ENCODE results near the gene NR5A2.

Gene NR5A2

GRCh38 chr1:200027264-200027823 is at the start of gene NR5A2:
Gene NR5A2 (plus strand): TSS chr1:200027710. CDS start chr1:200027848, 138 bp downstream.
- no peak for DNase-seq (ENCODE audit: low spot score)

- DNase-seq (ENCODE audit: low spot score): no peak
Observed at GRCh38 chr1:199978408-199978940, 49.0 kb upstream of the NR5A2 start.

DNA sequence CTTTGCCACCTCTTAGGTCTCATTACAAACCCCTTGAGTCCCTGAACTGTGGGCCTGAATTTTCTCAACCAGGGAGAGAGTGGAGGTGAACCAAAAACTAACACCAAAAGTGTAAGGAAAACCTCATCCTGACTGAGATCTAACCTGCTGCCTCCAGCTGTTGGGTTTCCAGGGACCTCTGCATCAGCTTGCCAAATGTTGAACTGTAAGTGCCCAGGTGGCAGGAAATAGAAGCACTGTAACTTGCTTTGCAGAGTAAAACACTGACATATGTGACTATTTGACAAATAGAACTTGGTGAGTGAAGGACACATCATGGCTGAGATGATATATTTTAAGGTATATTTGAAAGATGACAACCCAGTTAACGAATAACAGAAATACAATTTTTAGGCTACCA is 48.4 kb upstream of the NR5A2 start:
- DNase-seq (ENCODE audit: low spot score): no peak

DNA sequence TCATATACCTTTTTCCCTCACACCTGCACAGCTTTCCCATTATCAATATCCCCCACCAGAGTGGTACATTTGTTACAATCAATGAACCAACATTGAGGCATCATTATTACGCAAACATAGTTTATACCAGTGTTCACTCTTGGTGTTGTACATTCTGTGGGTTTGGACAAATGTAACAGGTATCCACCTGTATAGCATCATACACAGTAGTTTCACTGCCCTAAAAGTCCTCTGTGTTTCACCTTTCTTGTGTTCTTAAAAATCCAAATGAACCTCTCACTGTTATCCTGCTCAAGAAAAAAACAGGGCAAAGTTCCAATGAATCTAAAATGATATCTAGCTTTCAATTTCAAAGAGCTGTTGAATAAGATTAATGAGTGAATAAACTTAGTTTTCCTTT is 45.9 kb upstream of the NR5A2 start:
- DNase-seq (ENCODE audit: low spot score): no peak

DNA sequence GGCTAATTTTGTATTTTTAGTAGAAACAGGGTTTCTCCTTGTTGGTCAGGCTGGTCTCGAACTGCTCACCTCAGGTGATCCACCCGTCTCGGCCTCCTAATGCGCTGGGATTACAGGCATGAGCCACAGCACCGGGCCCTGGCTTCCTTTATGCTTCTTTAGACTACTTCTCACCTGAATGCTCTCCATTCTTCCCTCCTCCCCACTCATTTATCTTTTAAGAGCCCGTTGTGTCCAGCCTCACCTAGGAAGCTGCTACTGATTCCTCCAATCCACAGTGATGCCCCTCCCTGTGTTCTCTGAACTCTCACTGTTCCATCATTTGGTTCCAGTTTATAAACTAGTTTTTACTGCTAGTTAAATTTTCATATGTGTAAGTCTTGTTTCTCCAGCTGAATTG is 44.9 kb upstream of the NR5A2 start:
- no peak for DNase-seq (ENCODE audit: low spot score)

GRCh38 chr1:199983531-199983930 is 44.0 kb upstream of the NR5A2 start:
- no peak for DNase-seq (ENCODE audit: low spot score)

GRCh38 chr1:199995096-199995685 is 32.3 kb upstream of the NR5A2 start:
- no peak for DNase-seq (ENCODE audit: low spot score)

DNA sequence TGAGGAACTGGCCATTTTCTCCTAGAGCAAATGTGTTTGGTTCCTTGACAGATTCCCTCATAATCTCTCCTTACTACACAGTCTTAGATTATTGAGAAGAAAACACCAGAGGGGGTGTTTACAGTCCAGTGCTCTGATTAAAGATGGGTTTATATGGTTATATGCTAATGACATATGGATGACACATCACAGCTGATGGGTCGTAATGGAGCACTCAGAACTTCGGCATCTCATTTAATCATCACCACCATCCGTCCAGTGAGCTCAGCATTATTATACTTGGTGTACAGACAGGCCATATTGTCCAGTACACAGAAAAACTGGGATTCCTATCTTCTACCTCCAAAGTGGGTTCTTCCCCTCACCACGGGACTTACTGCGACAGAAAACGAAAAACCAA is 22.3 kb upstream of the NR5A2 start:
- DNase-seq (ENCODE audit: low spot score): no peak

DNA sequence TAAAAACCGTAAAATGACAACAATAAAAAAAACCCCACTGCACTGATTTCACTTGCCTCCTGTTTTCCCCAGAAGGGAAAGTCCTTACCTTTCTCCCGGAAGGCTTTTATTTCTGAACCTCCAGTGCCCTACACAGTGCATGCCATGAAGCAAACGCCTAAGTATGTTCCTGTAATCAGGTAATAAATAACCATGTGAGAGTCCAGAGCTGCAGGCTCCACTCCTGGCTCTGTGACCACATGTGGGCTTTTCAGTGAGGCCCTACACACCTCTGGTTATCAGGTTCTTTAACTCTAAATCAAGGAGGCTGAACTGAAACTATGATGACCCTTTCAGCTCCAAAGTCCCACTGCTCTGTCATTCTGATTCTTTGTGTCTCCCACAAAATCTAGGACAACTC is 20.8 kb upstream of the NR5A2 start:
- DNase-seq (ENCODE audit: low spot score): no peak

- DNase-seq (ENCODE audit: low spot score): no peak
Observed at GRCh38 chr1:200015811-200016210, 11.7 kb upstream of the NR5A2 start.

DNA sequence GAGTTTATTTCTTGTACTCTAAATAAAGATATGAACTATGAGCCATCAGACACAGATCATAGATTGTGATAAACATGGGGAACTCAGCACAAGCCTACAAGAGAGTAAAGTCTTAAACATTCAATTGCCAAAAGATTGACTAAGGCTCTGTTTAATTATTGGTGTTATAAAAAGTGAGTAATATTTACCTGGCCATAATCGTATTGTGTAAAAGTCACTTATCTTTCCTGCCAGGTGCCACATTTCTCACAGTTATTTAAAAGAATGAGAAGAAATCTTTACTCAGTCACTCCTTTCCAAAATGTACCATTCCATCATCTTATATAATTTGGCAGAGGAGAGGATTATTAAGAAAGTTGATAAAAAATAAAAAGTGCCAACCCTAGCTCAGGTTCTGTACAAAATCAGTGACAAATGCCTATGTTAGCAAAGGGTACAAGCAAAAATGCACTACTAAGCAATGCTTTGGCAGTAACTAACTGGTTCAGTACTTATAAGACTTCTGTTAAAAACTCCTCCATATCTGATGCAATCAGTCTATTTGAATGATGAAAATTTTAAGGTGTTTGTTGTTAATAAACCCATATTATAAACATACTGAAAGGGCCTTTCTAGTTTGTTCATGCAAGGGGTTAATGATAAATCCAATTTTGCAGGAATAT is 5.8 kb upstream of the NR5A2 start:
- DNase-seq (ENCODE audit: low spot score): no peak

DNA sequence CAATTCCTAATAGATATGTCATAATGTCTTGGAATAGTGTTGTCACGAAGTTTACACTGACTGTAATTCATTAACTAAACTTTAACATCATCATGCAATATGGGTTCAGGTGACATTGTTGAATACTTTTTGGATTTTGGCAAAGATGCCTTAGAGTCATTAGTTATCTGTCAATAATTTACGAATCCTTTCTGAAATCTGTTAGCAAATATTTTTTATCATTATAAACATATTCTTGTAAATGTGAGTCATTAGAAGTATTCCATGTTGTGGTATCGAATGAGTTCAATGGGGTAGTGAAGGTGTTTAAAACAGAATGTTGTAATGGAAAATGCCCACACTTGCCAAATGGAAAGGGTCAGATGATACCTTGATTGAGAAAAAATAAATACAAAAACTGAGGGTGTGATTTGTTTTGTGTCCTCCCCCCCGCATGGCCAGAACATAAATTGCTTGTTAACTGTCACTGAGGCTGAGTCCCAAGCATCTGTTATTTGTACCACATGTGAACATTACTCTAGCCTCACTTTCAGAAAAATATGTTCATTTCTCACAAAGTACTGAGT is 5.2 kb upstream of the NR5A2 start:
- DNase-seq (ENCODE audit: low spot score): peak; percentile 74

DNA sequence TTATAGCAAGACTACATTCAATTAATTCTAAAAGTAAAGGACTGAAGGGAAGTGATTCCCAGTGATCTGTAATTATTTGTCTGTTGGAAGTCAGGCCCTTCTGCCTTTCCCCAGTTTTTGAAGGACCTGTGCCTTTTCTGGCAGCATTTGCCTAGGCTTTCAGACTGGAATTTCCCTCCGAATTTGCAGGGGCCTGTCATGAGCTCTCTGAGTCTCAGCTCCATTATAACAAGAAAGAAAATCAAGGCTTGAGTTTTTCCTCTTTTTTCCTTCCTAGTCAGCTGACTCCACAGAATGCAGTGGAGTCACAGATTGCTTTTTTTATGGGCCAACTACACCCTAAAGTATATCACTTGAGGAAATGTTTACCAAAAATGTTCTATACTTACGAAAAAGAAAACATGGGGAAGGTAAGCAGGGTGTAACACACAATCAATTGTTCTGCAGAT is 1.1 kb downstream of the NR5A2 start:
- DNase-seq (ENCODE audit: low spot score): no peak

GRCh38 chr1:200029035-200029821 is 1.7 kb downstream of the NR5A2 start:
- DNase-seq (ENCODE audit: low spot score): peak; percentile 29

- DNase-seq (ENCODE audit: low spot score): no peak
Observed at GRCh38 chr1:200029822-200030152, 2.3 kb downstream of the NR5A2 start.

DNA sequence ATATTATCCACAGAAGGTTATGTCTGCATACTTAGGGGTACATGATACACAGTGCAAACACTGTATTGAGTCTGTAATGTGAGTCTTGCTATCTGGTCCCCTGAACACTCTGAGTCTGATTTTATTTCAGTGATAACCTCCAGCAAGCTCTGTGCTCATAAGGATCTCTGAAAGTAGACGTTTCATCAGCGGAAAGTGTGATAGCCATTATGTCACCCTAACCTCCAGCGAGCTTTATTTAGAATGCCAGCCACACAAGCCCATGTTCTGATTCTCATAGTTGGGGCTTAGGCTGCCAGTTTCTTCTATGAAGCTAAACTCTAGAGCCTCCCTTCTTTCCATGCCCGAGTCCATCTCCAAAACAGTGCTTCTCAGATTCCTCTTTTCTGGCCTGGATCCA is 3.3 kb downstream of the NR5A2 start:
- no peak for DNase-seq (ENCODE audit: low spot score)

DNA sequence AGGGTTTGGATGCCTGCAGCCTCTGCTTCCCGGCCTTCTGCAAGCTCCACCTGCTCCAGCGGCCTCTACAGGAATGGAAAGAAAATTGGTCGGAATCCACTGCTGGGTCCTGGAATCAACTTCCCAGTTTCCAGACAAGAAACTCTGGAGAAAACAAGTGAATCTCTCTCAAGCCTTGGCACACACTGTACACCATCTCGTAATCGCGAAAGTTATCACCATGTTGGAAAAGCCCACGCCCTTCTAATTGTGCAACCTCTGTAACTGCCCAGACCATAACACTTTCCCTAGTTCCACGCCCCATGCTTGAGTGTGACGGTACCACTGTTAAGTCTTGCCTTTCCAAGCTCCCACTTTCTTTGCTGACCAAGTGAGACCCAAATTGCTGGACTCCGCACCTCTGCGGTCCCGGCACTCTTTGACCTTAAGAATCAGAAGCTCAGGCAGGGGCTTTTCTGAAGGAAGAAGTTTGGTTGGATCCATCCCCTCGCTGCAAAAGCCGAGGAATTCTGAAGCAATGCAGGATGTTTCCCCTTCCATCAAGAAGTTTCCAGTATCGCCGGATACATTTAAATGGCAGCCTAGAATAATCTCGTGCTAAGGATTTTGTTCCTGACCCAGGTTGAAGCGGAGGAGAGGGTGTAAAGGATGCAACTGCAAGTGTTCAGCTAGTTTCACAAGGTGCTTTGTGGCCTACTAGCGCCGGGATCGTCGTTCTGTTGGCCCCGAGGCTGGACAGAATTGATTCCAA is 6.2 kb downstream of the NR5A2 start:
- DNase-seq (ENCODE audit: low spot score): no peak

- no peak for DNase-seq (ENCODE audit: low spot score)
Observed at GRCh38 chr1:200034262-200034557, 6.7 kb downstream of the NR5A2 start.

GRCh38 chr1:200034761-200035396 is 7.4 kb downstream of the NR5A2 start:
- no peak for DNase-seq (ENCODE audit: low spot score)

GRCh38 chr1:200035397-200035955 is 8.0 kb downstream of the NR5A2 start:
- no peak for DNase-seq (ENCODE audit: low spot score)

DNA sequence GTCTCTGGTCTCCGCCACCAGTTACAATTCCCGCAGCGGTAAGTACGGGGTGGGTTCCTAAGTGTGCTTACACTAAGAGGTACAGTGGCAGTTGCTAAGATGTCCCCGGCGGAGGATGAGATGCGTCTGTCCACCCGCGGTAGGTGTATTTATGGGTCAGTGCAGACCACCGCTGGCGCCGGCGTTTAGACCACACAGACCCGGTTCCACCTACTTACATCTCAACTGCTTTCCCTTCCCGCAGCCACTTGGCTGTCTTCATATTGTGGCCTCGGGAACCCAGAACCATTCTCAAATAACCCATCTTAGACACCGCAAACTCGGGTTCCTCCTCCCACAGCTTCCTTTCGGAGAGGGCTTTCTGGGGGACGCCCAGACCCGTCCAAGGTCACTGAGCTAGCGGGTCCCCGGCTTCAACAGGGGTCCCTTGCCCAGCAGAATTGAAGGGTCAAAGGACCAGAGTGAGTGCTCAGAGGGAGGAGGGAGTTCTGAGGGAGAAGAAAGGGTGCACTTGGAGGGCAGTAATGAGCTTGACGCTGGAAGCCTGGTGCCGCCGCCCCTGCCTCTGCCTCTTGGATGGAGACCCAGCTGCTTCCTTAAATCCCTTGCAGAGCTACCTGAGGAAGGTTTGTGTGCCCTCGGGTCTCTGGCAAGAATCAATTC is 8.6 kb downstream of the NR5A2 start:
- DNase-seq (ENCODE audit: low spot score): no peak
